Activated CD4-positive, CD25-positive, alpha-beta regulatory T cell treated with anti-CD3 and anti-CD28 coated beads, Interleukin-2, amount 50 U/mL, for 24 hours (primary cell): ENCODE data around the gene SMLR1.
A peak's percentile ranks its signal among the peaks of the same experiment; 100 is the strongest.

ENCODE experiments used
- ATAC-seq, 2 donors: fragments of 150-1000 bp; cut with Tn5 transposase; one replicate each; pipeline ENCODE4 v1.10.0; 2021; ENCODE audit warnings: mild to moderate bottlenecking in 1 of 2, moderate library complexity in 1 of 2

Gene SMLR1

DNA sequence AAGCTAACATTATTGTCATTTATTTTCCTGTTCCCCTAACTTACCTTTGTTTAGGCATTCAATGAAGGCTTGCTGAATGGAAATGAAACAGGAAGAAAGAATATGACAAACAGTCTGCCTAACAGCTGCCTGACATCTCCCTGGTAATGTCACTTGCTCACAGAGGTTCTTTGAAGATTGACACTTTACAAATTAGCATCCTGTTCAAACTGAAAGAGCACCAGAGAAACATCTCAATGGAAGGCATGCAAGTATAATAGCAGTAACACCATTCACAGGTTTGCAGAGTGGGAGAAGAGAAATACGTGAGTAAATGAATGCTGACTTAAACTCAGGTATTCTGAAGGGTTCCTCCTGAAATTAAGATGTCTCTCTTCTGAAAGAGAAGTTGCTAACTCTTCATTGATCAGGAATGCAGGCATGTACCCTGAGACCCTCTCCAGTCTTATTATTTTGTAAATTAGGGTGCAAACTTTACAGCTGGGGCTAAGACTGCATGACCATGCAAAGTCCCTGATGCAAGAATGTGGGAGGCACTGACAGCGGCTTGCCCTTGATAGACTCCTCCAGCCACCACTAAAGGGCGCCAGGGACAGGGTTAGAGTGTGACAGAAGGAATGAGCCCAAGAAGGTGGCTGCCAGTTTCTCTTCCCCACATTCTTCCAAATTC, 1.3 kb upstream of the SMLR1 start:
- ATAC-seq = no peak

DNA sequence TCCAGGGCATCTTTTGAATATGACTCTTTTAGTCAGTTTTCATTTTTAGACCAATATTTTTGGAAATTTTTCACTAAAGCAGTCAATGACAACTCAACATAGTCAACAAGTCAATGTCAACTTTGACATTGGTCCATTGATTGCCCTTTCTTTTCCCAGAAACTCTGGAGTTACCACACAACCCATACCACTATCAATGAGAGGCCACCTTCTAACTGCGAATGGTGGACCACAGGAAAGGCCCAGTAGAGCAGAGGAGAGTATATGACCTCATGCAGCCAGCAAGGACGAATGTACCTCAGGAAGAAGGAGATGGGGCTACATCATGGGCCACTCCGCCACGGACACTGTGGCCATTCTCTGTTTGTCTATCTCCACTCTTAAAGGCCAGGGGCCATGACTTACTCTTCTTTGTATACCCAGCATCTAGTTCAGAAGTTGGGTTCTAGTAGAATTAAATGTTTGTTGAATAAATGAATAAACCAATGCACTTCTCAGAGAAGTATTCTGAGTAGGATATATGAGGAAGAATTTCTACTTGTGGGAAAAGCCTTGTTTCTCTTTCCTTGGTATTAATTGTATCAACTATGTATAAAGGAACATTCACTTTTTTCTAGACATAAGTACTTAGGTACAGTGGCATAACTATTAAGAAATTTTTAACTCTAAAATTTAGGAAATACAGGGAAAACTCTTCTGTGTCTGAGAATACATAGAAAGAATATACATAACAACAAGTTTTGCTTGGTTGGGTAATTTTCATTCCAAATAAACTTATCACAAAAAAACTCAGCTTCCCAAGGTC, 562 bp upstream of the SMLR1 start:
- no peak for ATAC-seq

DNA sequence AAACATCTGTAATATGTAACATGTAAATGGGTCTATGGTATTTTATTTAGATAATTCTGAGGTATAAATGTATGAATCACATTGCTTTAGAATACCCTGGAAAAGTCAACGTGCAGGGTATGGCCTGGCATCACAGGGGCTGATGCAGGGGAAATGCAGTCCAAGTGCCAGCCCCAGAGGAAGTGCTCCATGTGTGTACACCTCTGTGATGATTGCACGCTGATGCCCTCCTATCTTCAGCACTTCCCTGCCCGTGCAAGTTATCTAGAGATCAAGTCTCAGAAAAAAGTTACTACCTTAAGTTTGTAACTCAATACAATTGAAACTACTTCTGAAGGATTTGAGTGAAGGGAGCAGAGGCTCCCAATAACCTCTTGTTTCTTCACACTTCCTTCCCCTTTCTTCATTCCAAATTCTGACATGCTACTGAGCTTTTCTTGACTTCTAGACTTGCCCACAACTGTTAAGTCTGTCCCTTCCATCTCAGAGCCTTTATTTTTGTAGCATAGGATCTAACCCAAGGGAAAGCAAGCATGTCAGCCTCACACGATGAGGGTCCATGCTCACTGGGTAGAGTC, 2.2 kb downstream of the SMLR1 start:
- no peak for ATAC-seq

DNA sequence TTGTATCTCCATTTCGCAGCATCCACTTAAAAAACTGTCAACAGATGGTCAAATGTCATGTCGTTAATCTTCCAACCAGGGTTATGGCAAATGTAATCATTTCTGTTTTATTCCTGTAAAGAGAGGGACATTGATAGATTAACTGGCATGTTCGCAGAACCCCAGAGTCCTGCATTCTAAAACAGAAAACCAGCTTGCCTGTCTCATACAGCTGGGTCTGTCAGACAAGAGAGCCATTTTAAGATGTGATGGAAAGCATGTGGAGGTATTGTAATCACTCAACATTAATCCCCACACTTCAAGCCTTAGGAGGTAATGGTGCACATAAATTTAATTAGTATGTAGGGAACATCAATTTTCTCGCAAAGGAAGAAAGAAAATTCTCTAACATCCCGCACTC, 4.4 kb downstream of the SMLR1 start:
- ATAC-seq = no peak

DNA sequence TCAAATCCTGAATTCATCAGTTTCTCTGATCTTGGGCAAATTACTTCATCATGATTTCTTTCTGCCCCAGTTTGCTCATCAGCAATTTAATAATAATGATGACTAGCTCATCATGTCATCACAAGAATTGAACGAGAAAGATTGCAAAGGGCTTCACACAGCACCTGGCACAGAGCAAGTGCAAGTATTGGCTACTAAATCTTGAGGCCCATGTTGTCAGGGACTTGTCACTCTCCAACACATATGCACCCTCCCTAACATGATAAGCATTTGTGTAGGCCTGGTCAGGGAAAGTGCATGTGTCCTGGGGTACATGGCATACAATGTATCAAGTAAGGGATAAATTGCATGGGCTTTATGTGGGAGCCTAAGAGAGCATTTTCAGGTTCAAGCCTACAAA, 6.4 kb downstream of the SMLR1 start:
- ATAC-seq = no peak

DNA sequence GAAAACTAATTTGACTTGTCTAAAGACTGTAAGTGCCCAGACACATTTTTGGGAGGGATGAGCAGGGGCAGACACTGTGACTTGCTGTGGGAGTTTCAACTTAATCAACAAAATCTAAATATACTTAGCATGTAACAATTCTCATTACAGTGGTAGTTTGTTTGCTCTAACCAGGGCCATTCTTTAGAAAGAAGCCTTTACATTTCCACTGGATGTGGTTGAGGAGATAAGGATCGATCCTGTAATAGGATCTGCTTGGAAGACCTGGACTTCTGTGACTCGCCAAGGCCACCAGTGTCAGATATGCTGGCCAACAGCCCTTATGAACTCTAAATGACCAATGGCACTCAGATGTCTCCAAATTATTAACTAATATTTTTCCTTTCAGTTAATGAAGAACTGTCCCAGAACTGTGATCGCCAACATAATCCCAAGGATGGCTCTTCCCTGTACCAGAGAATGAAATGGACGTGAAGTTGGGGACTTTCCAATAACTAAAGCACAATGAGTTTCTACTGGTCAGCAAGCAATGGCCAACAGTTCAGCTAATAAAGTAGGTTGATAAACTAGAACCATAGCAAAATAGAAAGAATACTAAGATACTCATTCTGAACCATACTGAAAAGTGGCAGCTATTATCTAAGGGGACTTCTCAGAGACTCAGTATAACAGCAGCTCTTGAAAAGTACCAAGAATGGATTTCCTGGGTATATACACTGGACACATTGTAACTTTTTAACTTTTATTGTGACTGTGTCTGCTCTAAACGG, 7.5 kb downstream of the SMLR1 start:
- no peak for ATAC-seq

DNA sequence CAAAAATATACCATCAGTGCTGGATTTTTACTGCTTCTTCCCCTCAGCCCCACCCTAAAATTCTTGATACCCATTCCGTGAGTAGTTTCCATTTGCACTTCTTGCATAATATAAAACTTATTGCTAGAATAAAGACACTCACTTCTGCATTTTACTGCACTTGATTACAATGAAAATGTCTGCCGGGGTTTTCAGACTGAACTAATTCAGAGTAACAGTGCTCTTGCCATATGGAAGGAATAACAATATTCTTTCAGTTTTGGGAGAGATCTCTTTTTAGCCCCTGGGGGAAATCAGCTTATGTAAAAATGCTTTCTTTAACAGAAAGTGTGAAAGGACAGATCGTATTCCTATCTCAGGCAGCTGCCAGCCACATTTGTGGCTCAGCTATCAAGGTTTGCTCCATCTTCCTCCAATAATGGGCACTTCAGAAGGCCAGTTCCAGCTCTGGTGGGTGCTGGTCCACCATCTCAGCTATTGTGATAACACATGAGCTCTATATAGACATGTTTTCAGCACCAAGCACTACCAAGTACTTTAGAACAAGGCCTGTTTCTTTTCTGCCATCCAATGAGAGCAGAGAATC, 8.9 kb downstream of the SMLR1 start:
- ATAC-seq = no peak

DNA sequence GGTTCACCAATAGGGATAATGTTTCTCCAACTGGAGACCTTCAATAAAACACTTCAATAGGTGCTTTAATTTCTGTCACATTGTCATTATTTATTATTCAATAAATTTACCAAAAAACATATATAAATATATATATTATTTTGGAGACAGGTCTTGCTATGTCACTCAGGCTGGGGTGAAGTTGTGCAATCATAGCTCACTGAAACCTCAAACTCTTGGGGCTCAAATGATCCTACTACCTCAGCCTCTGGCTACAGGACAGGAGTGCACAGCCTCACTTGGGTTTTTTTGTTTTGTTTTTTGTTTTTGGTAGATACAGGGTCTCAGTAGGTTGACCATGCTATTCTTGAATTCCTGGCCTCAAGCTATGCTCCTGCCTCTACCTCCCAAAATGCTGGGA, 9.9 kb downstream of the SMLR1 start:
- no peak for ATAC-seq

DNA sequence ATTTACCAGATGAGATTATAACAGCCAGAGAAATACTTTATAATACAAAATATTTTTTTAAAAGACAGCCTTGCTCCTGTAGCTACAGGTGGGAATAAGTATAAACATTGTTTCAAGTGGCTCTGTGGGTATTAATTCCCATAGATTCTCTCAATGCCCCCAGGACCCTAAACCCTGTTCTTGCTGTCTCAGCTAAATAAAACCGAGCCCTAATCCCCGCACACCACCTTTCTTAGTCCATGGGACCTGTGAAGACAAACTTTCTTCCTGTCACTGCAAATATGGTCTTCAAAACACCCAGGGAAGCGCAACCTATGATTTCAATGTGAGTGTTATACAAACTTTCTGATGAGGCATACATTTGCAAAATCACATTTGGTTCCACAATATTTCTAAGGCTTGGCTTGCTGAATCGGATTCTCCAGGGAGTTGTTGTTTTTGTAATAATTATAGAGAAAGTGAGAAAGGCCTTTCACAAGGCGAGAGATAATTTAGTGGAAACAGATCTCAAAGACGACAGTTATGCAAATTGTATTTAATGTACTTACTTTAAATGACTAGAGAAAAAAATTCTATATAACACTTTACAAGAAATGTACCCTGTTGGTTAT, 11.1 kb downstream of the SMLR1 start:
- ATAC-seq = no peak

DNA sequence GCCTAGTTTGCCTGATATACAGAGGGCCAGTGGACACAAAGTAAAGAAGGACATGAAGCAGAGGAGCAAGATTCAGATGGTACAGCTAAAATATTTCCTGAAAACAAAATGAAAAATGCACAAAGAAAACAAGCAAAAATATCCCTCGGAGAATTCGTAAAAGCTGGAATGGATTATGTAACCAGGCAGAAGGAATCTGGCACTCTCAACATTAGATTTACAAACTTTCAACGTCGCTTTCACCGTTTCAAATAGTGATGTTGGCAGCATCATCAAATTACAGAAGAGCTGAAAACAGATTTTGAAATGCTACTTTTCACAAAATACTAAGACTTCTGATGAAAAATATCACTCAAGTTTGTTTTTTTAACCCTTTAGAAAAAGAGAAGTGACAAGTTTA, 11.7 kb downstream of the SMLR1 start:
- ATAC-seq = no peak

DNA sequence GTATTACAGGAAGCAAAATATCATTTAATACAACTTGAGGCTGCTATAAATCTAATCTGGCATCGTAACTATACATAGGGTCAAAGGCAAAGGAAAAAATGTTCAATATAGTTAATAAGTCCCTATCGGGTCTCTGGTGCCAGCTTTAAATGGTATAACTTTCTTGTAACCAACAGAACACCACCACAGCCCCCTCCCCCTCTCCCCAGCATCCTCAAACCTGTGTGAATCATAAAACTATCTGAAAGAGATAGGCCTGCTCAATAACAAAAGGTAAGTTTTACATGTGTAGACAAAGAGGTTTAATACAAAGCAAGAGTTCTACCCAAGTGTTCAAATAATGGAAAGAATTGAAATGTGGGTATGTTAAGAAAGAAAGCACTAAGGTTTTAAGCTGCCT, 12.2 kb downstream of the SMLR1 start:
- ATAC-seq = no peak

DNA sequence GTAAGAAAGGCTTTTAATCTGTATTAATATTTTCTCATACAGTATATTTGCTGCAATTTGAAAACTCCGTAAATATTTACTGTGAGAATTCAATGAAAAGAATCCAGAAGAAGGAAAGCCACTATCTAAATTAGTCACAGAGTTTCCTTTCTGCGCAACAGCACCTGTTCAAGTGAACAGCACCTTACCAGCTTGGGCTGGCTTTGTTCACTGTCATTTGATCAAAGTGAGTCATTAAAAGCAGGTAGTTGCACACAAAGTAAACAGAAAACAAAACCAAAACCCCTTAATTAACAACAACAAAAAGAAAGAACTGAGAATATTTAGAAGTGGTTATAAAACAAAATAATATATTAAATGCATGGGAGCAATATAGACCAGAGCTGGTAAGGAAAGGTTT, 12.8 kb downstream of the SMLR1 start:
- ATAC-seq = no peak

DNA sequence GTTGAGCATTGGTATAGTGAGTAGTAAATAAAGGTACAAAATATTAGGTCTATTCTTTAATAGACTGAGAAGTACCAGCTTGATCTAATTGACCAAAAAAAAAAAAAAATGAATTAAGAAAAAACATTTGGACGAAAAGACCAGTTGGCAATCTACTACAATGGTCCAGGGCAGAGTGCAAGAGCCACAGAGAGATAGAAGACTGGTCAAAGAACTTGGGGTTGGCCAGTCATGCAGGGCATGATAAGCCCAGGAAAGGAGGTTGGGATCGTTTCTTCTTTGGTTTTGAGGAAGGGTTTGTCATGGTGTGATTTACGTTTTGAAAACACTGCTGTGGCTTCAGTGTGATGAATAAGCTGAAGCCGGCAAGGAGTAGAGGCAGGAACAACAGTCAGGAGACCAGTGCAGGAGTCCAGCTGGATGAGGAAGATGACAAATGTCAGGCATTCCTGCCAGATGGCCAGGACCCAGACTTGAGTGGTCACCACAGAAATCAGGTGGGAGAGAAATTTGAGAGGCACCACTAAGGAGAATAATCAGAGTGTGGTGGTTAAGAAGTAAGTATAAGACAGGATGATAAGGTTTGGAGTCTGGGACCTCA, 14.0 kb downstream of the SMLR1 start:
- no peak for ATAC-seq

DNA sequence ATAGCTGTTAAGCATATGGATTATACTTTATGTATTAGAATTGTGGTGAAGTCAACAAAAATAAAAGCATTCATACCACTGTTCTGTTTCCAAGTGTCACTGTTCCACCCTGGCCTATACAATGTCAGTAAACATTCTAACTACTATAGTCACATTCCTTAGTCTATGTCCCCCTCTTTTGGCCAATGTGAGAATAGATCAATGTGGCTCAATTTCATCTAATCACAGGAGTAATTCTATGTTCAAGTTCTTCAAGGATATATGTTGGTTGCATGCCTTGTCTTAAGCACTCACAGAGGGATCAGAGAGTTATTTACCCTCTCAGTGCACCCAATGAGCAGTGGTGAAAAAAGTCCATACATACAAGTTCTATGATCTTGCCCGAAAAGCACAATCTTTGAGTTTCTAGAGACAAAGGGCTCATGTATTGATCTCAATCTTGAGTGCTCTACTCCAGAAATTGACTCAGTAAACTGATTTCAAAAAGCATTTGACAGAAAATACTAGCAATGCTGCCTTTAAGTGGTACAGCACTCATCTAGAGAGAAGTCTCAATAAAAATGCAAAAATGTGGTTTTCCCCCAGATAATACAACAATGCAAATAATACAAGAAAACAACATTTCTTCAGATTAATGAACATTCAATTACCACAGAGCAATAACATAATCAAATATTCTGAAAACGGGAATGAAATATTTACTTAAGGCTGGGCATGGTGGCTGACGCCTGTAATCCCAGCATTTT, 16.5 kb downstream of the SMLR1 start:
- peak in 1 of 2 donors; percentile 60 for ATAC-seq

DNA sequence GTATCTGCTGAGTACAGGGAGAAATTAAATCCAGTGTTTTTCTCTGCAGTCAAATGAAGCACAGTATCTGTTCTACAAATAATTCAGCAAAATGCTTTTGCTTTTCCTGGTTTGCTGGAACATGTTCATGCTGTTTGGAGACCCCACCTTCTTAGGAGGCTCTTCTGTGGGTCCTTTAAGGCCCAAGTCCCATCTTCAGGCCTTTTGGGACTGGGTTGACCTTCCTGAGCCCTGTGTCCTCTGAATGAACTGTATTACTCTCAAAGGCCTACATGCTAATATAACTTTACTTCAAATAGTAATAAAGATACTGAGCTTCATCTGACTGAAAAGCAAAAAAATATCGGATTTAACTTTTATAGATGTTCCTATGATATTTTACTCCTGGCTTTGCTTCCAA, 19.3 kb downstream of the SMLR1 start:
- no peak for ATAC-seq

DNA sequence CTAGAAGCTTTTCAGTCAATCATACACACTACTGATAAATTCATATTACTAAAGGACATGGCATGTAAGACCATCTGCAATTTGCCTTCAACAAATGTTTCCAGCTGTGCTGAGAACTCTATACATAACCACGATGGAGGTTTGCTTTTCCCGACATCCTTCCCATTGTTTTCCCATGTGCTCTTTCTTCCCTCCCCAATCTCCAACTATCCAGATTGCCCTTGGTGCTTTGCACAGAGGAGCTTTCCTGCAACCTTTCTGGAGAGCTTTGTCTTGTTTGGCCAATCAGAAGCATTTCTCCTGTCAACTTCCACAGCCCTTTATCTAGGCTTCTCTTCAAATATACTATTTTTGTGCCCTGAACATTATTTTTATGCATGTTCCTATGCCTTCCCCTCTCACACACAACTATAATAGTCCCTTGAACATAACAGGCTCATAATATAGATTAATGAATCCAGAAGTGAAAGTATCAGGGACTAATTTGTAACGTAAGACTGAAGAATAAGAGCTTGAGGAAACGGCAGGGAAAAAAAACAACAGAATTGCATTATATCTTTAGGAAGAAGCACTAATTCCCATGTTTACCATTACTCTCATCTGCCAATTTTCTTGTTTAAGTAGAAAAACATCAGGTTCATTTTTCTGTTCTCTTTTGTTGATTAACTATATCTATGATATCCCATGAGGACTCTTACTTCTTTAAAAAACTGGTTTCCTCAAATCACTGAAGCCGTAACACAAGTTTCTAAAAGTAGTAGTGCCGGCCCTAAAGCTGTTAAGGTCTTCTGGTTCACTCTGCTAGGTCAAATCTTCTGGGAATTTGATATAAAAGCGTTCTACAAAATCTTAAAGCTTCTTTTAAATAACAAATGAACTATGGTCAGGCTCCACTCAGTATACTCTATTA, 20.1 kb downstream of the SMLR1 start:
- no peak for ATAC-seq

DNA sequence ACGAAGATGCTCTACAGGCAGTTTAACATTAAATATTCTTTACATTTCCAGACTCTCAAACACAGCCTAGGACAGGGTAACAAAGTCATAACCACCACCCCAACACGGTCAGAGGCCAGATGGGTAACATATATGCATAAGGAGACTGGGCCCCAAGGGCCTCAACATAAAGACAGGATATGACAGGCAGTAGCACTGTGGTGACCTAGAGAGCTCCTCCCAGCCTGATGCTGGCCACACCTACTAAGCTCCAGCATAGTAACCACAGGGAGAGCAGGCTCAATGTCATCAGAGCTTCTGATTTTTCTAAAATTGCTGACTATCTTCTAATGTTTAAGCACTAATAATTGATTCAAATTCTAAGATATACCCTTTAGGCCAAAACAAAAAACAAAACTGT, 21.7 kb downstream of the SMLR1 start:
- peak; percentile 79 to 90 for ATAC-seq

DNA sequence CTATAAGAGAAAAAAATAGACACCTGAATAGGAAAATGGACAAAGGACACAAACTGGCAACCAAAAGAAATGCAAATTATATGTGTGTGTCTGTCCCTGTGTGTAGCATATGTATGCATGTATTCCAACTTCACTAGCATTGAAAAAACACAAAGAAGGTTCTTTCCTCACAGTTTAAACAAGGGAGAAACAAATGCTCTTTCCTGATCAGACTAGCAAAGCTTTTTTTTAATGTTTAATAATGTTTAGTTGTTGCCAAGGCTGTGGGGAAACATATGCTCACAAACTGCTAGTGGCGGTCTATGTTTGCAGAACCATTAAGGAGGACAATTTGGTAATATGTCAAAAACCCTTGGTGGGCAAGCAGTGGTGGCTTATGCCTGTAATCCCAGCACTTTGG, 22.4 kb downstream of the SMLR1 start:
- no peak for ATAC-seq

DNA sequence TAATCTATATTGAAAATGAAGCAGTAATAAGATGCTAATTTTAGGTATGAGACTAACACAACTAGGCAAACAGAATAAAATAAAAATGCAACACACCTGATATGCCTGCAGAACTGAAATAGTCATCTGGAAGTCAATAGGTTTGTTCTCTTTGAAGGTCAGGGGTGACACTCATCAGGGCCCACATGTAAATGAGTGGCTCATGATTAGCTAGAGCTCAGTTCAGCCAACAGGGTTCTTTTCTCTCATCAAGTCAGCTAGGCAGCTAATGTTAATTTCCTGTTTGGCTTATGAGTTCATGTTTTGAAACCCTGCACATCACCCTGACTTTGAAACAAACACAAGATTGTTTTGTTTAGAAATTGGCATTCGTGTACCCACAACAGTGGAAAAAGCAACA, 23.8 kb downstream of the SMLR1 start:
- ATAC-seq = peak; percentile 48 to 65

DNA sequence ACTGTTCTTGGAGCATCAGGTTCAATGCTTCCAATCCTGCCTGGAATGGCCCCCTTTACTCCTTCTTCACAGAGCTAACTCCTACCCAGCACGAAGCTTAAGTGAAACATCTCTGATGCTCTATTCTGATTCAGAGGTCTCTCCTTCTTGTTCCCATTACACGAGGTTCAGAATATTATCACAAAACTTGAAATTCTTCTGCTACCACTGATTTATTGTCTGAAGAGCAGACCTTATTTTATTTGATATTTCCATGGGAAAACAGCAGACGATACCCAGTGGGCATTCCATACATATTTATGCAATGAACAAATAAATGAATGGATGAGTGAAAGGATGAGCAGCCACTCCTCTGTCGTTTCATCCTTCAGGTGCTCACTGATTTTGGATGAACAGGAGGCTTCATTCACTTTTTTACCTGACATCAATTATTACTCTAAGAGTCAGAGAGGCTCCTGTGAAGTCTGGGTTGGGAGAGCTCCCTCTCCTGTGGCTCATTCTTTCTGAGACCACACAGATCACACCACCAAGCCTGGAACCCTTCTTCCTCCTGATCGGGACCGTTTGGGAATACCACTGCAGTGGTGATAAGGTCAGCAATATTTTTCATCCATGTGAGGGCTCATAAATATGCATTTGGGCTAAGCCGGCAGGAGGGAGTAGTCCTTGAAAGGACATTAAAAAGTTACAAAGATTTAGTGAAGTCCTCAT, 25.8 kb downstream of the SMLR1 start:
- no peak for ATAC-seq
